ENCODE measurements around the gene MUSK.

The MUSK gene

GRCh38 chr9:110768886-110769285, 100.3 kb downstream of the MUSK start:
- CTCF ChIA-PET: no interaction called here
- POLR2A ChIA-PET: no interaction called here
- H3K4me3 ChIP-seq (ENCODE audit: low read depth, low read length): no peak overlapping the region
- TF ChIP-seq CTCF (IDR thresholded peaks at IDR 0.05; ENCODE audit: insufficient read depth, low read length, missing control alignments): no peak
- DNase-seq (ENCODE audit: low read depth, low spot score): no peak

- DNase-seq (ENCODE audit: low read depth, low spot score): no peak
- no peak for TF ChIP-seq CTCF (IDR thresholded peaks at IDR 0.05; ENCODE audit: insufficient read depth, low read length, missing control alignments)
- H3K4me3 ChIP-seq (ENCODE audit: low read depth, low read length): no peak overlapping the region
- ChIA-PET POLR2A (interaction anchor here (0.5 kb wide), 1 partner anchor 596 kb away, joined by 3 read pairs; no protein-coding TSS in a partner anchor), CTCF (no interaction called here)
Measured at GRCh38 chr9:110769667-110770066, 101.1 kb downstream of the MUSK start.

GRCh38 chr9:110775724-110776123, 107.1 kb downstream of the MUSK start:
- POLR2A ChIA-PET: no interaction called here
- H3K4me3 ChIP-seq (ENCODE audit: low read depth, low read length): no peak overlapping the region
- TF ChIP-seq CTCF (IDR thresholded peaks at IDR 0.05; ENCODE audit: insufficient read depth, low read length, missing control alignments): no peak
- CTCF ChIA-PET: interaction anchor here (1.8 kb wide), 1 partner anchor 12 kb away, joined by 5 read pairs; no protein-coding TSS in a partner anchor
- DNase-seq (ENCODE audit: low read depth, low spot score): no peak

- DNase-seq (ENCODE audit: low read depth, low spot score): no peak
- CTCF ChIA-PET: interaction anchor here (1.8 kb wide), 1 partner anchor 12 kb away, joined by 5 read pairs; no protein-coding TSS in a partner anchor
- no peak for TF ChIP-seq CTCF (IDR thresholded peaks at IDR 0.05; ENCODE audit: insufficient read depth, low read length, missing control alignments)
- POLR2A ChIA-PET: no interaction called here
- H3K4me3 ChIP-seq (ENCODE audit: low read depth, low read length): no peak overlapping the region
Measured at GRCh38 chr9:110776221-110776620, 107.6 kb downstream of the MUSK start.

- no peak overlapping the region for H3K4me3 ChIP-seq (ENCODE audit: low read depth, low read length)
- ChIA-PET POLR2A (no interaction called here), CTCF (interaction anchor here (1.8 kb wide), 1 partner anchor 13 kb away, joined by 5 read pairs; no protein-coding TSS in a partner anchor)
- TF ChIP-seq CTCF (IDR thresholded peaks at IDR 0.05; ENCODE audit: insufficient read depth, low read length, missing control alignments): no peak
- no peak for DNase-seq (ENCODE audit: low read depth, low spot score)
Measured at GRCh38 chr9:110777196-110777875, 108.7 kb downstream of the MUSK start.

- H3K4me3 ChIP-seq (ENCODE audit: low read depth, low read length): no peak overlapping the region
- DNase-seq (ENCODE audit: low read depth, low spot score): no peak
- no peak for TF ChIP-seq CTCF (IDR thresholded peaks at IDR 0.05; ENCODE audit: insufficient read depth, low read length, missing control alignments)
- CTCF ChIA-PET: no interaction called here
- POLR2A ChIA-PET: no interaction called here
Measured at GRCh38 chr9:110777876-110778215, 109.3 kb downstream of the MUSK start.

Measured in AG04449 (cell line).